RWPE2 (cell line): ENCODE results near the gene PCDHGA1.

ENCODE experiments used
- ATAC-seq: fragments of 200-7000 bp; cut with Tn5 transposase; 3 replicates; pipeline ENCODE4 v1.9.1; 2021; ENCODE audit warnings: low read depth
- DNase-seq: peaks from one replicate; pipeline ENCODE4 v3.0.0-alpha.2; 2020; ENCODE audit warnings: low spot score
- H3K27ac ChIP-seq: fragments of 450-650 bp; 2 replicates; pipeline ENCODE4 v1.5.1; 2017; ENCODE audit warnings: mild to moderate bottlenecking; ENCODE audit not compliant: poor library complexity, severe bottlenecking
- H3K27me3 ChIP-seq: fragments of 250-450 bp; sonication (Bioruptor Pico); 2 replicates; pipeline ENCODE4 v1.5.1; 2021; ENCODE audit warnings: mild to moderate bottlenecking, moderate library complexity; ENCODE audit not compliant: insufficient read depth, poor library complexity, severe bottlenecking
- H3K36me3 ChIP-seq: fragments of 250-450 bp; sonication (Bioruptor Pico); 2 replicates; pipeline ENCODE4 v1.5.1; 2020; ENCODE audit warnings: low read depth, mild to moderate bottlenecking, moderate library complexity
- H3K4me1 ChIP-seq: fragments of 250-450 bp; sonication (Bioruptor Pico); 2 replicates; pipeline ENCODE4 v1.5.1; 2021; ENCODE audit warnings: mild to moderate bottlenecking, moderate library complexity; ENCODE audit not compliant: insufficient read depth, poor library complexity, severe bottlenecking
- H3K4me3 ChIP-seq: fragments of 250-450 bp; sonication (Bioruptor Pico); 2 replicates; pipeline ENCODE4 v1.5.1; 2021; ENCODE audit warnings: mild to moderate bottlenecking, moderate library complexity; ENCODE audit not compliant: severe bottlenecking
- H3K9me3 ChIP-seq: fragments of 250-450 bp; sonication (Bioruptor Pico); 2 replicates; pipeline ENCODE4 v1.5.1; 2021; ENCODE audit warnings: mild to moderate bottlenecking, moderate library complexity; ENCODE audit not compliant: severe bottlenecking
- TF ChIP-seq, protein P1 (sequence below): fragments of 450-650 bp; IDR thresholded peaks from one replicate; pipeline ENCODE4 v1.5.1; 2017; ENCODE audit warnings: mild to moderate bottlenecking, moderate library complexity; ENCODE audit not compliant: poor library complexity, severe bottlenecking

PCDHGA1 gene

GRCh38 chr5:141434006-141434405, 103.7 kb downstream of the PCDHGA1 start:
- no peak for DNase-seq
- no peaks in the 10 kb centered on the region for H3K4me1 ChIP-seq
- H3K27ac ChIP-seq, result no peak overlapping the region
- TF ChIP-seq, protein P1, sequence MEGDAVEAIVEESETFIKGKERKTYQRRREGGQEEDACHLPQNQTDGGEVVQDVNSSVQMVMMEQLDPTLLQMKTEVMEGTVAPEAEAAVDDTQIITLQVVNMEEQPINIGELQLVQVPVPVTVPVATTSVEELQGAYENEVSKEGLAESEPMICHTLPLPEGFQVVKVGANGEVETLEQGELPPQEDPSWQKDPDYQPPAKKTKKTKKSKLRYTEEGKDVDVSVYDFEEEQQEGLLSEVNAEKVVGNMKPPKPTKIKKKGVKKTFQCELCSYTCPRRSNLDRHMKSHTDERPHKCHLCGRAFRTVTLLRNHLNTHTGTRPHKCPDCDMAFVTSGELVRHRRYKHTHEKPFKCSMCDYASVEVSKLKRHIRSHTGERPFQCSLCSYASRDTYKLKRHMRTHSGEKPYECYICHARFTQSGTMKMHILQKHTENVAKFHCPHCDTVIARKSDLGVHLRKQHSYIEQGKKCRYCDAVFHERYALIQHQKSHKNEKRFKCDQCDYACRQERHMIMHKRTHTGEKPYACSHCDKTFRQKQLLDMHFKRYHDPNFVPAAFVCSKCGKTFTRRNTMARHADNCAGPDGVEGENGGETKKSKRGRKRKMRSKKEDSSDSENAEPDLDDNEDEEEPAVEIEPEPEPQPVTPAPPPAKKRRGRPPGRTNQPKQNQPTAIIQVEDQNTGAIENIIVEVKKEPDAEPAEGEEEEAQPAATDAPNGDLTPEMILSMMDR, result no peak
- peaks cover 29% of the 10 kb centered on the region for H3K9me3 ChIP-seq
- no peak for ATAC-seq
- peaks cover 8% of the 10 kb centered on the region for H3K27me3 ChIP-seq
- H3K36me3 ChIP-seq, result no peaks in the 10 kb centered on the region
- no peak overlapping the region for H3K4me3 ChIP-seq

GRCh38 chr5:141437221-141437620, 106.9 kb downstream of the PCDHGA1 start:
- Histone ChIP-seq H3K4me3 (no peak overlapping the region), H3K27ac (no peak overlapping the region), H3K27me3 (no peaks in the 10 kb centered on the region), H3K4me1 (no peaks in the 10 kb centered on the region), H3K9me3 (peaks cover under 1% of the 10 kb centered on the region), H3K36me3 (no peaks in the 10 kb centered on the region)
- TF ChIP-seq, protein P1, result no peak
- DNase-seq (no peak), ATAC-seq (no peak)

GRCh38 chr5:141439411-141440141, 109.3 kb downstream of the PCDHGA1 start:
- ATAC-seq (no peak), DNase-seq (no peak)
- H3K27ac ChIP-seq, result no peak overlapping the region
- H3K4me1 ChIP-seq, result no peaks in the 10 kb centered on the region
- no peaks in the 10 kb centered on the region for H3K36me3 ChIP-seq
- TF ChIP-seq, protein P1, result no peak
- H3K9me3 ChIP-seq, result no peaks in the 10 kb centered on the region
- H3K27me3 ChIP-seq, result no peaks in the 10 kb centered on the region
- no peak overlapping the region for H3K4me3 ChIP-seq

GRCh38 chr5:141440341-141440740, 110.0 kb downstream of the PCDHGA1 start:
- Histone ChIP-seq H3K27ac (no peak overlapping the region), H3K4me3 (no peak overlapping the region), H3K4me1 (no peaks in the 10 kb centered on the region), H3K36me3 (no peaks in the 10 kb centered on the region), H3K9me3 (no peaks in the 10 kb centered on the region), H3K27me3 (no peaks in the 10 kb centered on the region)
- TF ChIP-seq, protein P1, result no peak
- ATAC-seq, result no peak
- DNase-seq, result no peak

GRCh38 chr5:141441571-141442170, 111.4 kb downstream of the PCDHGA1 start:
- no peaks in the 10 kb centered on the region for H3K9me3 ChIP-seq
- no peak overlapping the region for H3K27ac ChIP-seq
- no peak overlapping the region for H3K4me3 ChIP-seq
- DNase-seq (no peak), ATAC-seq (no peak)
- no peaks in the 10 kb centered on the region for H3K4me1 ChIP-seq
- H3K27me3 ChIP-seq, result no peaks in the 10 kb centered on the region
- TF ChIP-seq, protein P1, result no peak
- no peaks in the 10 kb centered on the region for H3K36me3 ChIP-seq
